ENCODE results near the gene GPATCH4. TPM values are rescaled to one million over a fixed set of nuclear protein-coding genes. Genes with fewer than 3 reads are reported as not detected.

GPATCH4 gene
- total and polyA plus RNA-seq, 2 of the 4 experiments (the other 2 are of a cell fraction), result 32.6 to 41.8 TPM

- WGBS, 2 experiments (ENCODE audit: extremely low coverage in 2 of 2, insufficient read length in 1 of 2), result 29% methylated on average over 4 of the region's 10 CpGs; no CpG with 5 or more reads in 1 of the 2 experiments
- H2AK5ac ChIP-seq (ENCODE audit: low read depth, low read length), result no peak overlapping the region
- ChIA-PET CTCF (no interaction called here), POLR2A (ENCODE audit: unreplicated experiment) (no interaction called here)
- no peaks in the 10 kb centered on the region for H3K36me3 ChIP-seq (ENCODE audit: control insufficient read depth, insufficient read depth, low read length)
- no peak overlapping the region for H3K4ac ChIP-seq (ENCODE audit: low read depth, low read length)
- no peaks in the 10 kb centered on the region for H3K9me3 ChIP-seq (ENCODE audit: control insufficient read depth, insufficient read depth, low read length)
- H3K18ac ChIP-seq (ENCODE audit: low read depth, low read length), result no peak overlapping the region
- H3K9ac ChIP-seq (ENCODE audit: low read depth, low read length), result no peak overlapping the region
- H3K4me3 ChIP-seq (ENCODE audit: insufficient read depth, low read depth, low read length), result no peak overlapping the region
- no peak overlapping the region for H4K91ac ChIP-seq (ENCODE audit: insufficient read depth, low read depth, low read length)
- H3K9me1 ChIP-seq (ENCODE audit: insufficient read depth, low read length), result peaks cover 15% of the 10 kb centered on the region
- intact Hi-C loops (cut with micrococcal nuclease), result no loop called here
- no peak for ATAC-seq (ENCODE audit: low read depth)
- no peak overlapping the region for H2BK120ac ChIP-seq (ENCODE audit: low read depth, low read length)
- in situ Hi-C loops (cut with MboI; ENCODE audit: low sequenced_read_pairs), result no loop called here
- no peak overlapping the region for H2BK15ac ChIP-seq (ENCODE audit: low read depth, low read length)
- dilution Hi-C loops (cut with HindIII; ENCODE audit: low sequenced_read_pairs, unreplicated experiment), result no loop called here
- no peak overlapping the region for H4K5ac ChIP-seq (ENCODE audit: low read depth, low read length)
- TF ChIP-seq, protein P1, sequence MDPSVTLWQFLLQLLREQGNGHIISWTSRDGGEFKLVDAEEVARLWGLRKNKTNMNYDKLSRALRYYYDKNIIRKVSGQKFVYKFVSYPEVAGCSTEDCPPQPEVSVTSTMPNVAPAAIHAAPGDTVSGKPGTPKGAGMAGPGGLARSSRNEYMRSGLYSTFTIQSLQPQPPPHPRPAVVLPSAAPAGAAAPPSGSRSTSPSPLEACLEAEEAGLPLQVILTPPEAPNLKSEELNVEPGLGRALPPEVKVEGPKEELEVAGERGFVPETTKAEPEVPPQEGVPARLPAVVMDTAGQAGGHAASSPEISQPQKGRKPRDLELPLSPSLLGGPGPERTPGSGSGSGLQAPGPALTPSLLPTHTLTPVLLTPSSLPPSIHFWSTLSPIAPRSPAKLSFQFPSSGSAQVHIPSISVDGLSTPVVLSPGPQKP (IDR thresholded peaks at IDR 0.05; ENCODE audit: borderline replicate concordance, low read depth, low read length), result no peak
- TF ChIP-seq RAD21 (IDR thresholded peaks at IDR 0.05; ENCODE audit: low read length) (no peak), RCOR1 (IDR thresholded peaks at IDR 0.05; ENCODE audit: insufficient replicate concordance, low read length) (no peak), MXI1 (IDR thresholded peaks at IDR 0.05; ENCODE audit: borderline replicate concordance, low read depth, low read length) (no peak), FOS (IDR thresholded peaks at IDR 0.05; ENCODE audit: low read depth, low read length) (no peak), MAFK (IDR thresholded peaks at IDR 0.05; ENCODE audit: low read depth, low read length) (no peak), CHD1 (IDR thresholded peaks at IDR 0.05; ENCODE audit: low read depth, low read length) (no peak), NFE2L2 (IDR thresholded peaks at IDR 0.05; ENCODE audit: low read depth, low read length) (no peak), MAZ (IDR thresholded peaks at IDR 0.05; ENCODE audit: borderline replicate concordance, low read depth, low read length) (no peak), BHLHE40 (IDR thresholded peaks at IDR 0.05; ENCODE audit: low read depth, low read length) (no peak), SMC3 (IDR thresholded peaks at IDR 0.05; ENCODE audit: low read depth, low read length) (no peak), POLR2A (IDR thresholded peaks at IDR 0.05; ENCODE audit: low read depth, low read length) (no peak)
- TF ChIP-seq, protein P2, sequence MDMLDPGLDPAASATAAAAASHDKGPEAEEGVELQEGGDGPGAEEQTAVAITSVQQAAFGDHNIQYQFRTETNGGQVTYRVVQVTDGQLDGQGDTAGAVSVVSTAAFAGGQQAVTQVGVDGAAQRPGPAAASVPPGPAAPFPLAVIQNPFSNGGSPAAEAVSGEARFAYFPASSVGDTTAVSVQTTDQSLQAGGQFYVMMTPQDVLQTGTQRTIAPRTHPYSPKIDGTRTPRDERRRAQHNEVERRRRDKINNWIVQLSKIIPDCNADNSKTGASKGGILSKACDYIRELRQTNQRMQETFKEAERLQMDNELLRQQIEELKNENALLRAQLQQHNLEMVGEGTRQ (IDR thresholded peaks at IDR 0.05; ENCODE audit: low read depth, low read length), result no peak
- H3K4me1 ChIP-seq (ENCODE audit: control insufficient read depth, insufficient read depth, low read length), result peaks cover 7% of the 10 kb centered on the region
- no peak overlapping the region for H4K8ac ChIP-seq (ENCODE audit: low read depth in 2 of 2, low read length in 2 of 2)
- H3K14ac ChIP-seq (replicated peaks; ENCODE audit: low read depth, low read length), result no peak overlapping the region
- H2AFZ ChIP-seq (replicated peaks; ENCODE audit: low read length, poor library complexity), result peak overlapping the region; percentile 94
- H3K56ac ChIP-seq (ENCODE audit: extremely low read depth, insufficient read depth, low read length), result no peak overlapping the region
- H2BK5ac ChIP-seq (ENCODE audit: low read depth, low read length, poor library complexity, severe bottlenecking), result no peak overlapping the region
- no peak overlapping the region for H3K23ac ChIP-seq (ENCODE audit: low read depth, low read length)
- peak overlapping the region; percentile 74 for H3K4me2 ChIP-seq (ENCODE audit: low read depth, low read length)
- DNase-seq, result no peak
- H3K79me1 ChIP-seq (ENCODE audit: low read depth in 1 of 2, low read length in 2 of 2), result peaks cover 8 to 25% of the 10 kb centered on the region in 2 experiments
- H3K27ac ChIP-seq (ENCODE audit: insufficient read depth, low read length), result no peak overlapping the region
- H2BK20ac ChIP-seq (ENCODE audit: low read depth, low read length), result no peak overlapping the region
- H2AK9ac ChIP-seq (replicated peaks; ENCODE audit: low read depth, low read length, poor library complexity), result peak overlapping the region; percentile 96
- BruUV-seq (replicated peaks), result no TSS peak
- peaks cover 15% of the 10 kb centered on the region for H3K27me3 ChIP-seq (ENCODE audit: control insufficient read depth, insufficient read depth, low read length)
- H4K20me1 ChIP-seq (ENCODE audit: insufficient read depth, low read length), result no peaks in the 10 kb centered on the region; the same call in 1 of the 2 replicates
Observed at GRCh38 chr1:156572663-156573018, 28.6 kb downstream of the GPATCH4 start.

Measured in IMR-90 (cell line).